SK-N-SH (cell line): Measurements from ENCODE around the gene CKB. TPM values are rescaled to one million over a fixed set of nuclear protein-coding genes. Genes with fewer than 3 reads are reported as not detected.

Experiments
- CTCF ChIA-PET: fragments of 300-600, 350-600 bp; formaldehyde crosslinking; extraction: SDS; loops from one replicate; lab custom pipeline; 2021; lab: Yijun Ruan, JAX
- POLR2A ChIA-PET: fragments of 350-600 bp; sonication (Branson Sonifier 250); formaldehyde crosslinking; extraction: SDS; loops from one replicate; lab custom pipeline; 2020; ENCODE audit warnings: antibody characterized with exemption, inconsistent platforms; lab: Yijun Ruan, JAX
- DNase-seq: peaks from one replicate; pipeline ENCODE4 v3.0.0; 2012
- H2AFZ ChIP-seq: fragments of 200-600 bp; sonication (generic); 2 replicates; pipeline ENCODE4 v1.8.1; 2016; ENCODE audit warnings: antibody characterized with exemption, mild to moderate bottlenecking, low read depth
- H3F3A ChIP-seq: fragments of 200-600 bp; sonication (generic); replicated peaks from 2 replicates; pipeline ENCODE3; 2016; ENCODE audit warnings: antibody characterized with exemption, mild to moderate bottlenecking; ENCODE audit not compliant: insufficient read depth
- H3K27ac ChIP-seq, 2 experiments: fragments of 200-500 bp in 1 of 2; fragments of 200-600 bp in 1 of 2; sonication (Bioruptor generic) in 1 of 2; sonication (generic), shearing (Covaris generic) in 1 of 2; 2 replicates each; pipeline versions ENCODE4 v1.5.1 to v1.6.1; 2014 to 2016; ENCODE audit warnings: low read depth in 2 of 2, inconsistent platforms in 1 of 2, low read length in 1 of 2, mild to moderate bottlenecking in 1 of 2, mixed read lengths in 1 of 2
- H3K27me3 ChIP-seq: fragments of 200-600 bp; sonication (generic), shearing (Covaris generic); 2 replicates; pipeline ENCODE4 v1.6.1; 2016; ENCODE audit warnings: mixed run types; ENCODE audit not compliant: insufficient read depth
- H3K36me3 ChIP-seq, 2 experiments: fragments of 200-500 bp in 1 of 2; fragments of 200-600 bp in 1 of 2; sonication (Bioruptor generic) in 1 of 2; sonication (generic) in 1 of 2; replicated peaks in 1 of 2; 2 replicates each; pipeline versions ENCODE3 to v1.5.1; 2014 to 2016; ENCODE audit warnings: low read length in 1 of 2, mild to moderate bottlenecking in 1 of 2; ENCODE audit not compliant: insufficient read depth in 2 of 2, control insufficient read depth in 1 of 2
- H3K4me1 ChIP-seq, 2 experiments: fragments of 200-500 bp in 1 of 2; fragments of 200-600 bp in 1 of 2; sonication (Bioruptor generic) in 1 of 2; sonication (generic), shearing (Covaris generic) in 1 of 2; 2 replicates each; pipeline versions ENCODE4 v1.5.1 to v1.6.1; 2014 to 2016; ENCODE audit warnings: low read depth in 1 of 2, low read length in 1 of 2, mixed run types in 1 of 2; ENCODE audit not compliant: insufficient read depth in 2 of 2, control insufficient read depth in 1 of 2
- H3K4me2 ChIP-seq: fragments of 200-600 bp; sonication (generic), shearing (Covaris generic); 2 replicates; pipeline ENCODE4 v1.6.1; 2017; ENCODE audit warnings: mixed run types
- H3K4me3 ChIP-seq, 2 experiments: fragments of 200-500 bp in 1 of 2; fragments of 200-600 bp in 1 of 2; sonication (Bioruptor generic) in 1 of 2; sonication (generic), shearing (Covaris generic) in 1 of 2; 2 replicates each; pipeline versions ENCODE4 v1.5.1 to v1.8.1; 2014 to 2016; ENCODE audit warnings: low read depth in 2 of 2, inconsistent platforms in 1 of 2, low read length in 1 of 2, mild to moderate bottlenecking in 1 of 2, mixed read lengths in 1 of 2, moderate library complexity in 1 of 2
- H3K79me2 ChIP-seq: fragments of 200-600 bp; sonication (generic); 2 replicates; pipeline ENCODE4 v1.8.1; 2017; ENCODE audit warnings: mild to moderate bottlenecking; ENCODE audit not compliant: insufficient read depth
- H3K9ac ChIP-seq: fragments of 200-600 bp; sonication (generic); 2 replicates; pipeline ENCODE4 v1.6.1; 2017; ENCODE audit warnings: mixed run types
- H3K9me2 ChIP-seq: fragments of 200-600 bp; sonication (generic); 2 replicates; pipeline ENCODE4 v1.6.1; 2017; ENCODE audit warnings: mixed run types
- H3K9me3 ChIP-seq: fragments of 200-600 bp; sonication (generic); 2 replicates; pipeline ENCODE4 v1.6.1; 2017; ENCODE audit warnings: mixed run types, mild to moderate bottlenecking, moderate library complexity
- H4K20me1 ChIP-seq: fragments of 200-600 bp; sonication (generic); 2 replicates; pipeline ENCODE4 v1.6.1; 2017; ENCODE audit warnings: mild to moderate bottlenecking, mixed run types; ENCODE audit not compliant: insufficient read depth
- CTCF ChIP-seq: fragments of 200-600 bp; sonication (generic); IDR thresholded peaks from 2 replicates; pipeline ENCODE4 v1.6.1; 2017; ENCODE audit warnings: antibody characterized with exemption, mild to moderate bottlenecking, moderate library complexity
- EZH2phosphoT487 ChIP-seq: fragments of 200-600 bp; sonication (generic); IDR thresholded peaks from 2 replicates; pipeline ENCODE4 v1.6.1; 2017; ENCODE audit warnings: low read depth, mixed run types, mild to moderate bottlenecking, antibody characterized with exemption, moderate library complexity, borderline replicate concordance
- FOXJ3 ChIP-seq: sonication (generic); formaldehyde crosslinking; IDR thresholded peaks from 2 replicates; pipeline ENCODE4 v1.5.1; 2020; ENCODE audit warnings: mild to moderate bottlenecking, missing genetic modification reagents
- FOXM1 ChIP-seq: IDR thresholded peaks from 2 replicates; pipeline ENCODE4 v1.4.0; 2012; ENCODE audit warnings: low read depth, mild to moderate bottlenecking
- JUND ChIP-seq: IDR thresholded peaks from 2 replicates; pipeline ENCODE4 v1.4.0; 2012
- MAX ChIP-seq: IDR thresholded peaks from 2 replicates; pipeline ENCODE4 v1.4.0; 2012; ENCODE audit warnings: low read depth
- MXI1 ChIP-seq: IDR thresholded peaks from 2 replicates; pipeline ENCODE4 v1.6.1; 2012; ENCODE audit warnings: mild to moderate bottlenecking, low read depth, low read length, improper control_type of control experiment
- PBX3 ChIP-seq: IDR thresholded peaks from 2 replicates; pipeline ENCODE4; 2012
- POLR2AphosphoS5 ChIP-seq: IDR thresholded peaks from 2 replicates; pipeline ENCODE4 v1.6.1; 2012; ENCODE audit warnings: low read depth, low read length
- RAD21 ChIP-seq: IDR thresholded peaks from 2 replicates; pipeline ENCODE4 v1.6.1; 2012; ENCODE audit warnings: mild to moderate bottlenecking, low read length
- RCOR1 ChIP-seq: fragments of 150-350 bp; IDR thresholded peaks from 2 replicates; pipeline ENCODE4 v1.6.1; 2017; ENCODE audit warnings: antibody characterized with exemption, low read length
- REST ChIP-seq: IDR thresholded peaks from 2 replicates; pipeline ENCODE4 v1.6.1; 2012; ENCODE audit warnings: mild to moderate bottlenecking, low read depth, low read length, moderate library complexity
- RFX5 ChIP-seq: IDR thresholded peaks from 2 replicates; pipeline ENCODE4 v1.6.1; 2012; ENCODE audit warnings: mild to moderate bottlenecking, improper control_type of control experiment, low read length
- RXRA ChIP-seq: IDR thresholded peaks from 2 replicates; pipeline ENCODE4 v1.4.0; 2012; ENCODE audit warnings: low read depth, mild to moderate bottlenecking, borderline replicate concordance
- SIN3A ChIP-seq: IDR thresholded peaks from 2 replicates; pipeline ENCODE4 v1.6.1; 2012; ENCODE audit warnings: low read depth, mild to moderate bottlenecking, low read length, moderate library complexity, borderline replicate concordance
- SMC3 ChIP-seq: IDR thresholded peaks from 2 replicates; pipeline ENCODE4 v1.6.1; 2012; ENCODE audit warnings: low read depth, low read length, improper control_type of control experiment
- TCF12 ChIP-seq: IDR thresholded peaks from 2 replicates; pipeline ENCODE4 v1.4.0; 2012
- USF1 ChIP-seq: IDR thresholded peaks from 2 replicates; pipeline ENCODE4 v1.4.0; 2012; ENCODE audit warnings: low read depth, borderline replicate concordance
- USF2 ChIP-seq: fragments of 150-350 bp; IDR thresholded peaks from 2 replicates; pipeline ENCODE4 v1.6.1; 2017; ENCODE audit warnings: antibody characterized with exemption, low read length, low read depth, borderline replicate concordance
- YY1 ChIP-seq: IDR thresholded peaks from 2 replicates; pipeline ENCODE4 v1.4.0; 2012; ENCODE audit warnings: low read depth, mild to moderate bottlenecking
- WGBS: methylation state at CpG from one replicate; pipeline ENCODE4 v1.1.6; 2017; ENCODE audit warnings: low lambda C conversion rate; 5-methylcytosine and 5-hydroxymethylcytosine counted together
- polyA plus RNA-seq, 3 experiments: library from polyadenylated mRNA; depleted of rRNA; stranded (reverse); fragments of >200 nt; gene quantifications; 2 replicates each; pipeline ENCODE4 v1.2.3, GENCODE V29; 2012

Gene CKB
- polyA plus RNA-seq, 1 of the 3 experiments (the other 2 are of a cell fraction), result 53.0 TPM

GRCh38 chr14:103555559-103556337, 33.1 kb upstream of the CKB start:
- CTCF ChIA-PET, result interaction anchor here (1.0 to 11.0 kb wide), 2 partner anchors 9 to 37 kb away, joined by 3 to 194 read pairs; partner anchors contain the start of gene CKB
- 94% methylated on average over 8 of the region's 15 CpGs for WGBS

More at GRCh38 chr14:103555559-103556337, 33.1 kb upstream of the CKB start:
- Histone ChIP-seq H3K79me2 (peaks cover 85% of the 10 kb centered on the region), H3K4me3 (no peak overlapping the region), H4K20me1 (peaks cover 51% of the 10 kb centered on the region), H3K4me2 (no peak overlapping the region), H2AFZ (no peak overlapping the region), H3K27me3 (no peaks in the 10 kb centered on the region), H3K9ac (no peak overlapping the region), H3K9me3 (no peaks in the 10 kb centered on the region), H3K27ac (no peak overlapping the region), H3K9me2 (no peaks in the 10 kb centered on the region), H3K36me3 (peaks cover 24 to 32% of the 10 kb centered on the region in 2 experiments), H3F3A (peaks cover 27% of the 10 kb centered on the region), H3K4me1 (peaks cover 4 to 33% of the 10 kb centered on the region in 2 experiments)
- TF ChIP-seq MXI1 (no peak), RFX5 (no peak), RAD21 (no peak), FOXM1 (no peak), USF2 (no peak), PBX3 (no peak), EZH2phosphoT487 (no peak), YY1 (no peak), CTCF (no peak), MAX (no peak), RXRA (no peak), TCF12 (no peak), FOXJ3 (CRISPR knock-in tag) (no peak), POLR2AphosphoS5 (no peak), RCOR1 (no peak), SIN3A (no peak), JUND (no peak), USF1 (no peak), SMC3 (no peak), REST (no peak)
- no peak for DNase-seq
- POLR2A ChIA-PET, result no interaction called here
